Measurements from ENCODE around the gene RTP2.
"Not testable (repeated sequence)": the region's sequence is repeated elsewhere in the genome, so short reads cannot be mapped to it uniquely, and the experiment has no call there.

The RTP2 gene

DNA sequence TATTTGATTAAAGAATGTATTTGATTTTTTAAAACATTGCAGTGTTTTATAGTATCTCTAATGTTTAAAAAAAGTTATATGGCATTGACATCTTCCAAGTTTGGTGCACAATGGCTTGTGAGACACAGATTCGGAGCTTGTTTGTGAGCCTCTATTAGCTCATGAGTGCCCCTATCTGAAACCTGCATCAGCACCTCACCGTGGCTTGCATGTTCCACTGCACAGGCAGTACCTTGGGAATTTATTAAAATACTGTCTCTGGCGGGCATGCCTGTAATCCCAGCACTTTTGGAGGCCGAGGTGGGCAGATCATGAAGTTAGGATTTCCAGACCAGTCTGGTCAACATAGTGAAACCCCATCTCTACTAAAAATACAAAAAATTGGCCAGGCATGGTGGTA lies 6.8 kb upstream of the RTP2 start:
- DNase-seq = no peak

DNA sequence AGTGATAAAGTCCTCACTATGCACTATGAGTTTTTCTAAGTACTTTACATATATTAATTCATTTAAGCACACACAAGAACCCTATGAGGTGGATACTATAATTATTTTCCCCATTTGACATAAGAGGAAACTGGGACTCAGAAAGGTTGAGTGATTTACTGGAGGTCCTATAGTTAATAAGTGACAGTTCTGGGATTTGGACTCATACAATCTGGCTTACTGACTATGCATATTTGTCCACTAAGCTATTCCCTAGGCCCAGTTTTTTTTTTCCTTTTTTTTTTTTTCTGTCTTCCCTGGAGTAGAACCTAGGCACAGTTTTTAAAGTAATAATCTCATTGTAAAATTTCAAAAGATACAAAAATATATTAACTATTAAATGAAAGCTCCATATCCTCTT lies 6.3 kb upstream of the RTP2 start:
- no peak for DNase-seq

DNA sequence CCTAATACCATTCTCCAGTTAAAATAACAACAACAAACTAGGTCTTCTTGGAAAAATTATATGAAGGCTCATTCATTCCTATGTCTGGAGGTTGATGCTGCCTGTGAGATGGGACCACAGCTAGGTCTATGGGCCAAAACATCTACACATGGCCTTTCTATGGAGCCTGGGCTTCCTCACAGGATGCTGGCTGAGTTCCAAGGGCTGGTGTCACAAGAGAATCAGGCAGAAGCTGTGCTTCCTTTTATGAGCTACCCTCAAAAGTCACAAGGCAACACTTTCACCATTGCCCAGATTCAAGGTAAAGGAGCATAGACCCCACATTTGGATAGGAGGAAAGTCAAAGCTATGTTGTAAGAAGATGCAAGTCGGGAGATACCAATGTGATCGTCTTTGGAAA lies 4.6 kb upstream of the RTP2 start:
- DNase-seq = no peak

DNA sequence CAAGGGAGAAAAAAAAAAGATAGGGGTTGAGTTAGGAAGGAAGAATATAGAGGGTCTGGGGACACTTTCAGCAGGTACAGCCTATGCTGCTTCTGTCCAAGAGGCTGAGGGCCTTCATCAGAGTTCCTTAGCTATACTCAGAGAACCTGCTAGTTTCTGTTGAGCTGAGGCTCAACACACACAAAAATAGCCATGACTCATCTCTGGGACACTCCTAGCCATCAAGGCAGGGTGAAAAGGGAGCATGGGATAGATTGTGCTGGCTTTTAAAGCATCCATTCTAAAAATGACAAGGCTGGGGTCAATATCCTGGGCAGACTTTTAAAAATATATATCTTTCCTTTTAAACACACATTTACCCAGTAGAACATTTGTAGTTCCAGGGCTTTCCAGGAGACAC lies 2.8 kb upstream of the RTP2 start:
- no peak for DNase-seq

DNA sequence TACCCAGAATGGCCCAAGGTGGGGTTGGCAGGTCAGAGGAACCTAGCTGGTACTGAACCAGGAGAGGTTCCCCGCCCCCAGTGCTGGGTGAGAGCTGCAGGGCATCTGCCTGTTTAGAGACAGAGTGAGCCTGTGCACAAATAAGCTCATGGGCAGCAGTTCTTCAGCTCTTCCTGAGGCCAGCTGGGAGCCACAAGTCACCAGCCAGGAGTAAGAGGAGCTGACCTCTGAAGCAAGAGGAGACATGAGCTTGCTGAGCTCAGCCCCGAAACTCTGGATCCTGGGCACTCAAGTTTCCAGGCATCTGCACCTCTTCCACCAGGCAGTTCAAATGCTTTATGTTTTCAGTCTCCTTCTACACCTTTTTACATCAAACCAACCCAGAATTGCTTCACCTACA lies 2.1 kb downstream of the RTP2 start:
- DNase-seq = no peak

DNA sequence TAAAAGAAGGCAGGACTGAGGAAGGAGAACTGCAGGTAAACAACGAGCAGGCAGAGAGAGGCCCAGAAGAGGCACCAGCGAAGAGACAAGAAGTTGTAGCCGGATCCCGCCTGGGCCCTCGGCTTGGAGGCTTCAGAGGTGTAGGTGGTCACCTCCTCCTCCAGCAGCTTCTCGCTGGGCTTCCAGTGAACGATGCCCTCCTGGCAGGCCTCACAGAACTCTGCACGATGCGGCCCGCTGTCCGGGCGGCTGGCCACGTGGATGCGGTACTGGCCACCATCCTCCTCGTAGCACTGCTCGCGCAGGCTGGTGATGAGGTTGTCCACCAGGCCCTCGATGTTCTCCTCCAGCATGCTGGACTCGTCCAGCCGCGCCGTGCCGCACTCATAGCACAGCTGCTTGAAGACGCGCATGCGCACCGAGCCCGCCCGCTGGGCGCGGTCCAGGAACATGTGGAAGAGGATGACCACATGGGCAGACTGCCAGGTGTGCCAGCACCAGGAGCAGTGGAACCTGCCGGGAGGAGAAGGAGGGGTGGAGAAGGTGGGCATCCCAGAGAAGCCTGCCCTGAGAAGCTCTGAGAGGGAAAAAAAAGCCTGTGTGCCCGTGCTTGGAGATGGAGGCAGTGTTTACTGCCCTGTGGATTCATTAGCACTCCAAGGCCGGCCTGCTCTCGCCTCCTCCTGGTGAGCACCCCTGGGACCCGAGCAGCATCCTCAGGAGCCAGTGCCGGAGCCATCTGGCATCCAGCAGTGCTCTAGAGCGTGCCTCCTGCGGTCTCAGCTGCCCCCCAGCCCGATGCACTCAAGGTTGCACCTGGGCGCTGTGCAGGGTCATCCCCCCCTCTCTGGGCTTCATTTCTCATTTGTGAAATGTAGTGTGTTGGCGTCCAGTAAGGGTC lies 3.6 kb downstream of the RTP2 start:
- no peak for DNase-seq

DNA sequence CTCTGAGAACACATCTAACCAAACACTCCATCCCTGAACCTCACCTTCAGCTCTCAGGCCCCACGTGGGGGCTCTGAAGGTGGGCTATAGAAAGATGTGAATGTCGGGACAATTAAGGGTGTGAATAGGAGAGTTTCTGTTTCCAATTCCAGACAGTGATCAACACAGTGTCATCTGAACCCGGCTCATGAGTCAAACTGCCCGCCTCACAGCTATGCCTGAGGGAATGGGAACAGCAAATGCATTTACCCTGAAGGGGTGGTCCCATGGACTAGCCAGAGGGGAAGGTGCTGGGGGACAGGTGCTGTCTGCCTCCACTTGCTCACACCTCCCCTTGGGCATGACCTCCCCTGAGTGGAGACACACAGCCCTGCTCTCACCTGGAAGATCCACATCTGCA lies 6.3 kb downstream of the RTP2 start:
- no peak for DNase-seq

DNA sequence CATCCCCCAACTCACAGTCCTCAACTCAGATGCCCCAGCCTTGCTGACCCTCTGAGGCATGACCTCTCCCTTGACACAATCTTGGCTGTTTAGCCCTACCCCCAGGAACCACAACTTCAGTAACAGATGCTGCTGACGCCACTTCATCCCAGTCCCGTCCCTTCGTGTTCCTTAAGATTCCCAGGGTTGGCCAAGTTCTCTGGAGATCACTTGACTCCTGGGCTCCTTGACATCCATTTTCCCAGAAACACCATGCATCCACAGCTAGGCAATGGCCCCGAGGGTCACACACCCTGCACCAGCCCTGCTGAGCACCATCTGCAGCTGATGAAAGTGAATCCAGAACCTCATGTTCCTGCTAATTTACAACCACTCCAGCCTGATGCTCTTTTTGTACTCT lies 6.9 kb downstream of the RTP2 start:
- no peak for DNase-seq

DNA sequence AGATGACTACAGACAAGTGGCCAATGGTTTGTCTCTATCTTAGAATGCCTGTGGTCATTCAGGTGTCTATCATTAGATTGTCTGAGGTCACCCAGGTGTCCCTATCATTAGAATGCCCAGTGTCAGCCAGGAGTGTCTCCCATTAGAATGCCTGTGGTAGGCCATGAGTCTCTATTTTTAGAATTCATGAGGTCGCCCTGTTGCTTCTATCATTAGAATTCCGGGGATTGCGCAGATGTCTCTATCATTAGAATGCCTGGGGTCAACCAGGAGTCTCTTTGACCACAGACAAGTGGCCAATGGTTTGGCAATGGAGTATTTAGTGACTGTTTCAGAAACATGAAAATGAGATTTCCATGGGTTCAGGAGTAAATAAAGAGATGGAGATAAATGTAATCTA lies 7.6 kb downstream of the RTP2 start:
- no peak for DNase-seq

DNA sequence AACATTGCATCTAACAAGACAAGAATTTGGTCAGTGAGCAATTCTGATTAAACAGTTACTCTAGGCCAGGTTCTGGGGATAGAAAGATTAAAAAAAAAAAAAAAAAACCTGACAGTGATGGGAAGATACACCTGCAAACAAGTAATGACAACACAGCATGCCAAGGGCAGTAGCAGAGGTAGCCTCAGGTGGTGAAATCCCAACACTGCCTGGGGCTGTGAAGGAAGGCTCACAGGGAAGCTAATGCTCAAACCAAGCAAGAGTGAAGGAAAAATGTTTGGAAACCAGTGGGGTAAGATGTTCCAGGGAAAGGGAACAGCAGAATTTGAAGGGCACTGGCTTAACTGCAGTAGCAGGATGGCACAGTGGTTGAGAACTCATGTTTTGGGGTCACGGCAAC lies 8.9 kb downstream of the RTP2 start:
- DNase-seq = no peak

DNA sequence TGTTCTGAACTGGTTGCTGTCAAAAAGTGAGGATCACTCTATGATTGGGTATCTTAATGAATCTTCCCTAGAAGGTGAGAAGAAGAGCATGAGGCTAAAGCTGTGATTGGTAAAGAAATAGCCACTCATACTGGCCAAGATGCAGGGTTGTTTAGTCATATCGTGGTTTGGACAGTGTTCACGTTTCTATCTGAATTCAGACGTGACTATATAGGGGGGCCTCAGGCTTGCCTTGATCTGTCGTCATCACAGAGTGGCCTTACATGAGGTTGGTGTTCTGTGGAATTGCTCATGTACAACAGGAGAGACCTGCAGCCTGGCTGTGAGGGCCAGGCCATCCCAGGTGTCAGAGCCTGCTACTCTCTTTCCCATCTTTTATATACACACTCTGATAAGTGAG lies 12.4 kb downstream of the RTP2 start:
- no peak for DNase-seq

DNA sequence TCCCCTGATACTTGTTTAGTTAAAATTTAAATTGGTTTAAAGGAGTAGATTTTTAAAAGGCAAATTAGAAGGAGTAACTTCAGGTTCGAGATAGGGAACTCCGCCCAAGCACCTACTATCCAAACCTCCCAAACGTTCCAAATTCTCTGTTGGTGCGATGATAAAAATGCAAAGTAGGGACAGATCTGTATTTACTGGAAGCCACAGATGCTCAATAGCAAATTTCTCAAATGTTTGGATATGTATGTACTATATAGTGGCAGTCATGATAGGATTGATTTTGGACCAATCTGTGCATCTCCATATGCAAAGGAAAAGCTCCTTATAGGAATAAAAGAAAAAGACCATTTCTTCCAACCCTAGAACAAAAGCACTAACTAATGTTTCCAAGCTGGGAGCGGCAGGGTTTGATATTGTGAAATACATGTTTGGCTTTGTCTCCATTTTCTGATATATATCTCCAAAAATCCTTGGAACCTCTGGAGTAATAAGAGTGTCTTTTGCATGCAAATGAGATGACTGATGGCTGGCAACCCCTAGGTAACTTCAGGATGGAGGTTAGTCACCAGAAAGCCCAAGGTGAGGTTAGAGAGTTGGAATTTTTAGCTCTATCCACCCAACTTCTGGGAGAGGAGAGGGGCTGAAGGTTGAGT lies 15.6 kb downstream of the RTP2 start:
- DNase-seq = no peak

DNA sequence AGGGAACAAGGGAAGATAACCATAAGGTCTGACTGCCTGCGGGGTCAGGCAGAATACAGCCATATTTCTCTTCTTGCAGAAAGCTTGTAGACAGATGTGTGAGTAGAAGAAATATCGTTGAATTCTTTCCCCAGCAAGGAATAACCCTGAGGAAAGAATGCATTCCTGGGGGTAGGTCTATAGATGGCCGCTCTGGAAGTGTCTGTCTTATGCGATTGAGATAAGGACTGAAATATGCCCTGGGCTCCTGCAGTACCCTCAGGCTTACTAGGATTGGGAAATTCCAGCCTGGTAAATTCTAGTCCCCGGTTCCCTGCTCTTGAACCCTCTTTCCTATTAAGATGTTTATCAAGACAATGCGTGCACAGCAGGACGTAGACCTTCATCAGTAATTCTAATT lies 16.4 kb downstream of the RTP2 start:
- DNase-seq = no peak

DNA sequence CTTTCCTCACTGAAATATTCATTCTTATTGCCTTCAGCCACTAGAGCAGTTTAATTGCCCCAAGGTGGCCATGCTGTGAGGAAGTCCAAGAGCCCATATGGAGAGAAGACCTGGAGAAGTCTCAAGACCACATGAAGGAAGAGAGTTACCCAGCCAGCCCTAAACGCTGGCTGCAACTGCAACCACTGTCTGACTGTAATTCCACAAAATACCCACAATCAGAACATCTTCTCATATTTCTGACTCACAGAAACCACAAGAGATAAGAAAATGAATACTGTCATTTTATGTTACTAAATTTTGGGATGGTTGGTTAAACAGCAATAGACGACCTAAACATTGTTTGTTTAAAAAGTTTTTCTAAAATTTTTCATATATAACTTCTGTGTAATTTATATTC lies 17.5 kb downstream of the RTP2 start:
- DNase-seq = no peak

DNA sequence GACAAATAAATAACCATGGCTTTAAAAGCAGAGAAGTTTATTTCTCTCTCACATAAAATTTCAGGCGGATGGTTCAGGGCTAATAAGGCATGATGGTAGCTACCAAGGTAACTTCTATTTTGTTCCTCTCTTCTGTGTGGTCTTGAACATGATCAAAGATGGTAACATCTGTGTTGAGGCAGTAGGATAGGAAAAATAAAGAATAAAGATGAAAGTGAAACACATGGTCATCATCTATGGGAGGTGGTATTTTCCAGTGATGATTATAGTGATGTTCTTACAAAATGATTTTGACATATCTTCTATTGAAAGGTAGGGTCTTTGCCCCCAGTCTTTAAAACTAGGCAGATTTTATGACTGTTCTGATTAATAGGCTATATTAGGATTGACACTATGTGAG lies 17.9 kb downstream of the RTP2 start:
- DNase-seq = no peak

DNA sequence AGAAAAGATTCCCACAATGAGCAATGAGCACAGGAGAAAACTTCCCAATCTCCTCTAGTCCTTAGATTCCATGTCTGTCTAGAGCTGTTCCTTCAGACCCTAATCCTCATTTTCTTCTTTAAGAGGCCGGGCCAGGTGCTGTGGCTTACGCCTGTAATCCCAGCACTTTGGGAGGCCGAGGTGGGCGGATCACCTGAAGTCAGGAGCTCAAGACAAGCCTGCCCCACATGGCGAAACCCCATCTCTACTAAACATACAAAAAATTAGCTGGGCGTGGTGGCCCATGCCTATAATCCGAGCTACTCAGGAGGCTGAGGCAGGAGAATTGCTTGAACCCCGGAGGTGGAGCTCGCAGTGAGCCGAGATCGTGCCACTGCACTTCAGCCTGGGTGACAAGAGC lies 20.6 kb downstream of the RTP2 start:
- DNase-seq = not testable (repeated sequence)

DNA sequence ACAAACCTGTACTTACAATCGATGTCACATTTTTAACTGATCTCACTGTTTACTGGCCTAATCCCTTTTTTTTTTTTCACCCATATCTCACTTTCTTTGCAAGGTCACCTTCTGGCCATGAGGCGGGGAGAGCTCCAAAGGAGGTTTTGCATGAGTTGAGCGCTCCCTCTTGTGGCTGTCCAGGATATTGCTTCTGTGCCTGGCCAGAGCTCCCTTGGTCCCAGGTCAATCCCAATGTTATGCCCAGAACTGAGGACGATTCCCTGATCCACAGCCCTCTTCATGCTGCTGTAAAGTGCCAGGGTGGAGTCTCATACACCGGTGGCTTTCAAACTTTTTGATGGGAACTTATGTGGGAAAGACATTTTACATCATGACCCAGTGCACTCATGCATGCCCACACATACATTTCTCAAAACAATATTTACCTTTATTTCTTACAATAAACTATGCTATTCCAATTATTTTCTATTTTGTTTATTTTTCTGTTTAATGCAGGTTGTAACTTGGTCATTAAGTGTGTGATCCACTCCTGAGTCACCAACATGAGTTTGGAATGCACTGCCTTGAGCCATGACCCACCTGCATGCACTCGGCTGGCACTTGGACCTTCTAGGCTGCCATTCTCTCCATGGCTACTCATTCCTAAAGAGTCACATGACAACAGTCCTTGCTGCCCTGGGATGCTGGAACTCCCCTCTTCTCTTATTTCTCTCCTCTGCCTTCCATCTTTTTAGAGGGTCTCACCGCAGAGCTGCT lies 22.5 kb downstream of the RTP2 start:
- DNase-seq = peak; percentile 45

DNA sequence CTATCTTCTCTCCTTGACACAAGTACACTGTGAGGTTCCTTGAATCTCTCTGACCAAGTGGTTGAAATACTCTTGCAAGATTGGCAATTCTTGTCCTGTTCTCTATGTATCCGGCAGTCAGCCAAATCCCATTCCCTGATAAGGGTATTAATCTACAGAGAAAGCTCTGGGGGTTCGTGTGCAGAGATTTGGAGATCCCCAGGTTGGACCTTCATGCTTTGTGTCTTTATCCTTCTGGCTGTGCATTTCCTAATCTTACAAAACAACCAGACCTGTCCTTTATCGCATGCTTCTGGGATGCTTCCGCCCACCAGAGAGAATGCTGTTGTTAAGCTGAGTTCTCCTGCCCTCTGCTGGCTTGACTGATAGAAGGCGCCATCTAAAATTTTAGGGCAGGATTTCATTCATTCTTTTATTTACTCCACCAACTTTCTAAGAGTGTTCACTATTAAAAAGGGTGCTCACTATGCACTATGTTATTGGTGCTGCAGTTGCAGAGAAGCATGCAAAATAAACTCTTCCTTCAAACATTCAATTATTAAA lies 23.6 kb downstream of the RTP2 start:
- no peak for DNase-seq

DNA sequence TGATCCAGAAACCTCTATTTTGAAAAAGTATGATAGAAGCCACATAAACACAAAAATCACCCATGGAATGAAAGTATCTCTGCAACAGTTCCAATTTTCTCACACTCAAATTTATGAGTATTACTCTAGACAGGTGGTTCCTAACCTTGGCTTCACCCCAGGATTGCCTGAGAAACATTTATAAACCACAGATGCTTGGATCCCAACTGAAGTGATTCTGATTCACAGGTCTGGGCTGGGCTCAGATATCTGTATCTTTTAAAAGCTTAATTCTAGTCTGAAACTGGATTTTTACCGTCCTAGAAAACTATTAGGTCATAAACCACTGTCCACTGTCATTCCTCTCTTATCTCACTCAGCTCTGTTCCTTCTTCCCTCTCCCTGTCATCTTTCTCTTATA lies 24.8 kb downstream of the RTP2 start:
- DNase-seq = no peak

DNA sequence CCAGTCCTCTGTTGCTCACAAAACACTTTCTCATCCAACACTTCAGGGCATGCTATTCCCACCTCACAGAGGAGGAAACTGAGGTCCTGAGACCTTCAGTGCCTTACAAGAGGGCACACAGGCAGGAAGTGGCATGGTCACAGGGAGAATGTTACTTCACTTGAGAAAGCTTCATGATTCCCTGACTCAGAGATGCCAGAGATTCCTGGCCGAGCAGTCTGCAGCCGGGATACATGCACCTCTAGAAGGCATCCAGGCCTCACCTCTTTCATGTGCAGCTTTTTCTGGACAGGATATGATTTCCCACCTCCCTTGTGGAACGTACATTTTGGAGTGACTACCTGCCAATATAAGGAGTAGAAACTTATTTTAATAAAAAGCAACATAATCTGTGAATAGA lies 29.3 kb downstream of the RTP2 start:
- no peak for DNase-seq

DNA sequence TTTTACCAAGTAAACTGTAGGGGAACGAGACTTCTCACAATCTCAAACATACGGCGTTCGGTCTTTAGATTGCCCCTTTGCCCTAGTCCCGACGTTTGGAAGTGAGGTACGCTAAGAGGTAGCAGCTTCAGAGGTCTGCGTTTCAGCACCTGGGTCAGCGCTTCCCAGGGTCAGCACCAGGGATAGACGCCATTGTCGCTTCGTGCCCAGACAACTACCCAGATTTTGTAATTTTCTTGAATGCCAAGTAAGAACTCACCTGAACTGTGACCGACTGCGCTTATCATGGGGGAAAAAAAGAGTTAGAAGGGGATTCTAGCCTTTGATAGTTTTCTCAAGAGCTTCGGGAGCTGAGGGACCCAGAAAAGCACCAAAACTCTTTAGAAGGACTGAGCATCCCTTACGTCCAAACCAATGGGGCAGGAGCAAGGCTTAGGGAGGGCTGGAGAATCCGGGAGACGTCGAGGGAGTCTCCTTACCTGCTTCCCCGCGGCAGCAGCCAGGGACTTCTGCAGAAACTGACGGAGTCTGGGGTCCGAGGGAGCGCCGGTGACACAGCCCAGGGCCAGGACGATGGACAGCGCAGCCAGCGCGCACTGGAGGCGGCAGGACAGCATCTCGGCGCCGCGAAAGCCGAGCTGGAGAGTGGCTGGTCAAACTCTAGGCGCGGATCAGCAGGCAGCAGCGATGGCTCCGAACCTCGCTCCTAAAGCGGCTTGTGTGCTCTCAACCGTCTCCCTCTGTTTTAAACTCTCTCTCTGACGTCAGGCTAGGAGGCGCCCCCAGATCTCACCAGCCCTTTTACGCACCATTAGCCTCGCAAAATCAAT lies 32.5 kb downstream of the RTP2 start, which contains the start of gene SST:
TSS of gene SST (minus strand) at position 720 of the 830 bp plus-strand sequence. CDS start at position 617, 103 bp downstream.
- no peak for DNase-seq

DNA sequence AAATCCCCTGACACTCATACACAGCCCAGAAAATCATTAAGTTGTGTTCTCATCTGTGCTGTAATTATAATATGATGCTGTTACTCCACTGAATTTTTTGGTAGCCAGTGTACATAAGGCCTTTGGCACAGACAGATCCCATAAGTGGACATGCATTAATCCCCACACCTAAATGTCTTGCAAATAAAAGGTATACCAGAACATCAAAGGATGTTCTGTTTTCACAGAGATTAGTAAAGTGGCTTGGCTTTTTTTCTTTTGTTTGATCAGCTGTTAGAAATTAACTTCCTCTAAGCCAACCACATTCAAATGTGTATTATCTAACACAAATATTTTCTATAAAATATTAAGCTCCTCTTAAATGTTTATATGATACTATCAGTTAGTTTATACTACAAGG lies 34.8 kb downstream of the RTP2 start:
- DNase-seq = no peak

All from activated effector memory CD4-positive, alpha-beta T cell treated with Interleukin-2 at 50 U/mL for 16 hours (primary cell).